CD14-positive monocyte (primary cell): ENCODE measurements around the gene TLX1. TPM values are rescaled to one million over a fixed set of nuclear protein-coding genes. Genes with fewer than 3 reads are reported as not detected.

ENCODE experiments used
- DNase-seq, 3 donors: peaks; one replicate each; pipeline ENCODE4 v3.0.0-alpha.2; 2011 to 2022
- H2AFZ ChIP-seq: 2 replicates; pipeline ENCODE4 v1.6.0; 2012; ENCODE audit warnings: mild to moderate bottlenecking, low read depth, low read length, inconsistent platforms; ENCODE audit not compliant: insufficient read depth, poor library complexity, severe bottlenecking
- H3K27ac ChIP-seq, 2 donors: 1 replicate in 1 of 2; 2 replicates in 1 of 2; pipeline ENCODE4 v1.5.1; 2012 to 2013; ENCODE audit warnings: low read length in 2 of 2, control low read depth in 1 of 2, inconsistent platforms in 1 of 2, low read depth in 1 of 2, mild to moderate bottlenecking in 1 of 2
- H3K27me3 ChIP-seq, 2 donors: one replicate each; pipeline versions ENCODE4 v1.6.0 to v1.6.1; 2011 to 2013; ENCODE audit warnings: low read length in 2 of 2; ENCODE audit not compliant: control insufficient read depth in 2 of 2, insufficient read depth in 2 of 2
- H3K36me3 ChIP-seq, 2 donors: replicated peaks in 1 of 2; 1 replicate in 1 of 2; 2 replicates in 1 of 2; pipeline versions ENCODE4 v1.5.1 to v1.6.1; 2012 to 2013; ENCODE audit warnings: low read length in 2 of 2, control low read depth in 1 of 2, inconsistent platforms in 1 of 2, mild to moderate bottlenecking in 1 of 2; ENCODE audit not compliant: insufficient read depth in 2 of 2, control insufficient read depth in 1 of 2
- H3K4me1 ChIP-seq, 2 donors: 1 replicate in 1 of 2; 2 replicates in 1 of 2; pipeline versions ENCODE4 v1.5.1 to v1.6.1; 2012 to 2013; ENCODE audit warnings: low read length in 2 of 2, control low read depth in 1 of 2, inconsistent platforms in 1 of 2, mild to moderate bottlenecking in 1 of 2, moderate library complexity in 1 of 2; ENCODE audit not compliant: insufficient read depth in 2 of 2, control insufficient read depth in 1 of 2
- H3K4me2 ChIP-seq: replicated peaks from 2 replicates; pipeline ENCODE3; 2012; ENCODE audit warnings: low read length, moderate library complexity, mild to moderate bottlenecking; ENCODE audit not compliant: poor library complexity, severe bottlenecking; ENCODE audit errors: extremely low read depth
- H3K4me3 ChIP-seq, 3 experiments: fragments of 200-600 bp in 1 of 3; sonication (generic) in 1 of 3; replicated peaks in 1 of 3; 1 replicate in 2 of 3; 2 replicates in 1 of 3; pipeline ENCODE4 v1.5.1; 2011 to 2013; ENCODE audit warnings: low read length in 3 of 3, mild to moderate bottlenecking in 3 of 3, control low read depth in 2 of 3, low read depth in 2 of 3, inconsistent platforms in 1 of 3, moderate library complexity in 1 of 3
- H3K79me2 ChIP-seq: 2 replicates; pipeline ENCODE4 v1.6.0; 2012; ENCODE audit warnings: mild to moderate bottlenecking, control low read depth, inconsistent platforms, low read length, moderate library complexity; ENCODE audit not compliant: insufficient read depth
- H3K9ac ChIP-seq: 2 replicates; pipeline ENCODE4 v1.6.0; 2017; ENCODE audit warnings: low read length, mild to moderate bottlenecking; ENCODE audit not compliant: insufficient read depth, poor library complexity, severe bottlenecking
- H3K9me3 ChIP-seq, 2 donors: replicated peaks in 1 of 2; 1 replicate in 1 of 2; 2 replicates in 1 of 2; pipeline versions ENCODE4 v1.5.1 to v1.6.1; 2012 to 2013; ENCODE audit warnings: low read length in 2 of 2, control low read depth in 1 of 2; ENCODE audit not compliant: control insufficient read depth in 1 of 2, insufficient read depth in 1 of 2
- H4K20me1 ChIP-seq: 2 replicates; pipeline ENCODE4 v1.6.0; 2012; ENCODE audit warnings: mild to moderate bottlenecking, low read length, control low read depth, moderate library complexity; ENCODE audit not compliant: insufficient read depth
- H3K27ac Mint-ChIP-seq, 7 donors: one replicate each; pipeline ENCODE4 v1.8.0; 2020; ENCODE audit warnings: mild to moderate bottlenecking in 7 of 7, mixed read lengths in 7 of 7, moderate library complexity in 6 of 7, inconsistent platforms in 2 of 7
- H3K27me3 Mint-ChIP-seq, 3 donors: one replicate each; pipeline ENCODE4 v1.8.0; 2021 to 2022; ENCODE audit warnings: low read depth in 3 of 3, mild to moderate bottlenecking in 3 of 3, mixed read lengths in 3 of 3, moderate library complexity in 3 of 3, inconsistent platforms in 1 of 3
- H3K36me3 Mint-ChIP-seq, 2 donors: one replicate each; pipeline ENCODE4 v1.8.0; 2020; ENCODE audit warnings: mixed read lengths in 2 of 2, inconsistent platforms in 1 of 2, mild to moderate bottlenecking in 1 of 2
- H3K4me1 Mint-ChIP-seq: one replicate; pipeline ENCODE4 v1.8.0; 2020; ENCODE audit warnings: mild to moderate bottlenecking, mixed read lengths
- H3K4me3 Mint-ChIP-seq, 2 donors: one replicate each; pipeline ENCODE4 v1.8.0; 2020; ENCODE audit warnings: mild to moderate bottlenecking in 2 of 2, mixed read lengths in 2 of 2, moderate library complexity in 1 of 2
- H3K9me3 Mint-ChIP-seq, 7 donors: one replicate each; pipeline ENCODE4 v1.8.0; 2020 to 2022; ENCODE audit warnings: mixed read lengths in 7 of 7, mild to moderate bottlenecking in 6 of 7, moderate library complexity in 6 of 7, inconsistent platforms in 2 of 7
- WGBS: methylation state at CpG from one replicate; pipeline ENCODE4 v1.1.5; 2013; ENCODE audit warnings: missing lambda C conversion rate; ENCODE audit not compliant: insufficient coverage; 5-methylcytosine and 5-hydroxymethylcytosine counted together
- intact Hi-C, 2 donors: fragments of 100-400 bp; cut with micrococcal nuclease; formaldehyde crosslinking; loops; one replicate each; pipeline versions ENCODE4 v1.15.0 to v1.15.1; 2023
- polyA plus RNA-seq, 3 donors: library from polyadenylated mRNA; depleted of rRNA in 1 of 3; unstranded in 2 of 3; stranded (reverse) in 1 of 3; fragments of 300-500 nt in 2 of 3; fragments of >200 nt in 1 of 3; fragmentation: Illumina TruSeq in 2 of 3; gene quantifications; 1 replicate in 2 of 3; 2 replicates in 1 of 3; pipeline ENCODE4 v1.2.3, GENCODE V29; 2012 to 2021
- TF ChIP-seq, protein P1 (sequence below): fragments of 200-600 bp; IDR thresholded peaks from one replicate; pipeline ENCODE4 v1.8.0; 2022; ENCODE audit warnings: antibody characterized with exemption, mild to moderate bottlenecking

The TLX1 gene
- polyA plus RNA-seq, 3 donors = not detected

GRCh38 chr10:101091546-101092290, 39.4 kb upstream of the TLX1 start:
- 83% methylated on average over 7 of the region's 12 CpGs for WGBS
- no peaks in the 10 kb centered on the region for H3K4me1 Mint-ChIP-seq

GRCh38 chr10:101092881-101093354, 38.2 kb upstream of the TLX1 start:
- DNase-seq = no peak
- no peak overlapping the region for H3K27ac Mint-ChIP-seq
- no peaks in the 10 kb centered on the region for H3K4me1 Mint-ChIP-seq
- TF ChIP-seq, protein P1, sequence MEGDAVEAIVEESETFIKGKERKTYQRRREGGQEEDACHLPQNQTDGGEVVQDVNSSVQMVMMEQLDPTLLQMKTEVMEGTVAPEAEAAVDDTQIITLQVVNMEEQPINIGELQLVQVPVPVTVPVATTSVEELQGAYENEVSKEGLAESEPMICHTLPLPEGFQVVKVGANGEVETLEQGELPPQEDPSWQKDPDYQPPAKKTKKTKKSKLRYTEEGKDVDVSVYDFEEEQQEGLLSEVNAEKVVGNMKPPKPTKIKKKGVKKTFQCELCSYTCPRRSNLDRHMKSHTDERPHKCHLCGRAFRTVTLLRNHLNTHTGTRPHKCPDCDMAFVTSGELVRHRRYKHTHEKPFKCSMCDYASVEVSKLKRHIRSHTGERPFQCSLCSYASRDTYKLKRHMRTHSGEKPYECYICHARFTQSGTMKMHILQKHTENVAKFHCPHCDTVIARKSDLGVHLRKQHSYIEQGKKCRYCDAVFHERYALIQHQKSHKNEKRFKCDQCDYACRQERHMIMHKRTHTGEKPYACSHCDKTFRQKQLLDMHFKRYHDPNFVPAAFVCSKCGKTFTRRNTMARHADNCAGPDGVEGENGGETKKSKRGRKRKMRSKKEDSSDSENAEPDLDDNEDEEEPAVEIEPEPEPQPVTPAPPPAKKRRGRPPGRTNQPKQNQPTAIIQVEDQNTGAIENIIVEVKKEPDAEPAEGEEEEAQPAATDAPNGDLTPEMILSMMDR = no peak
- Histone ChIP-seq H4K20me1 (no peaks in the 10 kb centered on the region), H3K27me3 (peaks cover 10 to 54% of the 10 kb centered on the region in 2 donors), H3K9me3 (no peaks in the 10 kb centered on the region), H3K79me2 (no peaks in the 10 kb centered on the region), H3K36me3 (no peaks in the 10 kb centered on the region), H3K9ac (no peak overlapping the region), H3K4me3 (no peak overlapping the region), H2AFZ (no peak overlapping the region), H3K4me1 (no peaks in the 10 kb centered on the region), H3K27ac (no peak overlapping the region), H3K4me2 (no peak overlapping the region)
- peaks cover 0 to 2% (median 0%) of the 10 kb centered on the region in 7 donors for H3K9me3 Mint-ChIP-seq
- no peak overlapping the region for H3K4me3 Mint-ChIP-seq
- H3K36me3 Mint-ChIP-seq = no peaks in the 10 kb centered on the region
- WGBS = 50% methylated on average over 5 of the region's 9 CpGs
- H3K27me3 Mint-ChIP-seq = peaks cover 45 to 79% (median 47%) of the 10 kb centered on the region in 3 donors
- intact Hi-C loops = no loop called here

More at GRCh38 chr10:101091546-101092290, 39.4 kb upstream of the TLX1 start:
- TF ChIP-seq, protein P1 = no peak
- Histone ChIP-seq H3K4me3 (no peak overlapping the region), H3K27ac (no peak overlapping the region), H3K36me3 (no peaks in the 10 kb centered on the region), H3K9ac (no peak overlapping the region), H4K20me1 (no peaks in the 10 kb centered on the region), H3K4me2 (no peak overlapping the region), H3K79me2 (no peaks in the 10 kb centered on the region), H3K27me3 (peaks cover 14 to 57% of the 10 kb centered on the region in 2 donors), H2AFZ (no peak overlapping the region), H3K9me3 (no peaks in the 10 kb centered on the region), H3K4me1 (no peaks in the 10 kb centered on the region)
- Mint-ChIP-seq H3K27ac (no peak overlapping the region), H3K27me3 (peaks cover 47 to 80% (median 56%) of the 10 kb centered on the region in 3 donors), H3K36me3 (no peaks in the 10 kb centered on the region), H3K9me3 (peaks cover 0 to 2% (median 0%) of the 10 kb centered on the region in 7 donors), H3K4me3 (peak overlapping the region in 1 of 2 donors; percentile 46)
- intact Hi-C loops = no loop called here
- no peak for DNase-seq
